EL (cell line): ENCODE data around the gene ATP8B2.
"Not testable (repeated sequence)": the region's sequence is repeated elsewhere in the genome, so short reads cannot be mapped to it uniquely, and the experiment has no call there.

Experiments used
- DNase-seq: peaks from one replicate; pipeline ENCODE4 v3.0.0-alpha.2; 2016

ATP8B2 gene, protein sequence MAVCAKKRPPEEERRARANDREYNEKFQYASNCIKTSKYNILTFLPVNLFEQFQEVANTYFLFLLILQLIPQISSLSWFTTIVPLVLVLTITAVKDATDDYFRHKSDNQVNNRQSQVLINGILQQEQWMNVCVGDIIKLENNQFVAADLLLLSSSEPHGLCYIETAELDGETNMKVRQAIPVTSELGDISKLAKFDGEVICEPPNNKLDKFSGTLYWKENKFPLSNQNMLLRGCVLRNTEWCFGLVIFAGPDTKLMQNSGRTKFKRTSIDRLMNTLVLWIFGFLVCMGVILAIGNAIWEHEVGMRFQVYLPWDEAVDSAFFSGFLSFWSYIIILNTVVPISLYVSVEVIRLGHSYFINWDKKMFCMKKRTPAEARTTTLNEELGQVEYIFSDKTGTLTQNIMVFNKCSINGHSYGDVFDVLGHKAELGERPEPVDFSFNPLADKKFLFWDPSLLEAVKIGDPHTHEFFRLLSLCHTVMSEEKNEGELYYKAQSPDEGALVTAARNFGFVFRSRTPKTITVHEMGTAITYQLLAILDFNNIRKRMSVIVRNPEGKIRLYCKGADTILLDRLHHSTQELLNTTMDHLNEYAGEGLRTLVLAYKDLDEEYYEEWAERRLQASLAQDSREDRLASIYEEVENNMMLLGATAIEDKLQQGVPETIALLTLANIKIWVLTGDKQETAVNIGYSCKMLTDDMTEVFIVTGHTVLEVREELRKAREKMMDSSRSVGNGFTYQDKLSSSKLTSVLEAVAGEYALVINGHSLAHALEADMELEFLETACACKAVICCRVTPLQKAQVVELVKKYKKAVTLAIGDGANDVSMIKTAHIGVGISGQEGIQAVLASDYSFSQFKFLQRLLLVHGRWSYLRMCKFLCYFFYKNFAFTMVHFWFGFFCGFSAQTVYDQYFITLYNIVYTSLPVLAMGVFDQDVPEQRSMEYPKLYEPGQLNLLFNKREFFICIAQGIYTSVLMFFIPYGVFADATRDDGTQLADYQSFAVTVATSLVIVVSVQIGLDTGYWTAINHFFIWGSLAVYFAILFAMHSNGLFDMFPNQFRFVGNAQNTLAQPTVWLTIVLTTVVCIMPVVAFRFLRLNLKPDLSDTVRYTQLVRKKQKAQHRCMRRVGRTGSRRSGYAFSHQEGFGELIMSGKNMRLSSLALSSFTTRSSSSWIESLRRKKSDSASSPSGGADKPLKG

DNA sequence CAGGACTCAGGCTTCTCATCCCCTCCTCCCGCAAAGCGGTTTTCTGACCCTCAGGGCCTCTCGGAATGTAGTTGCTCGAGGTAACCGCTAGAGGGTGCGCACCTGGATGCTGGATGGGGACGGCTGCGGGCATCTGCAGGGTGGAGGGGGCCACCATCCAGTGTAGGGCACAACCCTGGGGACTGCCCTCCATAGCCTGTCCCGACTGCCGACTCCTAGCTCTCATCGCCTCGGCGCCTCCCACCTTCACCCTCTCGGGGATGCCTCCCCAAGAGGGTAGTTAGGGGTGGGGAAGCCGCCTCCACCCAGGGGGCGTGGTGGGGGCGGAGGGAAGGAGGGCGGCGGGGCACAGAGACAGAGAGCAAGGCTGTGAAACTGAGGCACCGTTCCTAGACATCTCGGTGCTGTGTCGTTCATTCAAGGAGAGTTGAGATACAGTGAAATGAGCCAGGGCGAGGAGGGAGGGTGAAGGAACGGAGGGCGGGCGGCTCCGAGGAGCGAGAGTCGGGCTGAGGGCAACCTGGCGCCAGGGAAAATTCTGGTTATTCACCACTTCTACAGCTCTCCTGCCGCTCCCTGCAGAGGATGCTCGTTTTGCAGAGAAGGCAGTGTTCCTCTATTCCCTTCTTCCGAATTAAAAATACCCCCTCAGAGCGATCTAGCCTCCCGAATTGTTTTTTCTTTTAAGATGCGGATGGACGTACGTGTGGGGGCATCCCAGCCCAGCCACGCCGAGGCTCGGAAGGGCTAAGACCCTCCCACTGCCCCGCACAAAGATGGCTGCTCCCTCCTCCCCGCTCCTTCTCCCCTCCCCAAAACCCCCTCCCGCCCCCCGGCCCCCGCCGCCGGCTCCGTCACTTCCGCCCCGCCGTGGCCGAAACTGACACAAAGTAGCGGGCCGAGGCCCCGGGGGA, at the start of gene ATP8B2:
Gene ATP8B2, plus strand, starts transcription at position 857 of the 914 bp plus-strand sequence. CDS start 2,617 bp downstream, outside the sequence.
- DNase-seq: peak; percentile 77

DNA sequence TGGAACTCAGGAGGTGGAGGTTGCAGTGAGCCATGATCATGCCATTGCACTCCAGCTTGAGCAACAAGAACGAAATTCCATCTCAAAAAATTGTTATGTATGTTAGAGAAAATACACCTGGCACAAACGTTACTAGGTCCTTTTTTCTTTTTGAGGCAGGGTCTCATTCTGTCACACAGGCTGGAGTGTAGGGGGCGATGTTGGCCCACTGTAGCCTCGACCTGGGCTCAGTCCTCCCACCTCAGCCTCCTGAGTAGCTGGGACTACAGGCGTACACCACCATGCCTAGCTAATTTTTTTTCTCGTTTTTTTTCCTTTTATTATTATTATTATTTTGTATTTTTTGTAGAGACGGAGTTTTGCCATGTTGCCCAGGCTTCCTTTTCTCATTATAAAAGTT, 48.5 kb upstream of the ATP8B2 start:
- DNase-seq: no peak

DNA sequence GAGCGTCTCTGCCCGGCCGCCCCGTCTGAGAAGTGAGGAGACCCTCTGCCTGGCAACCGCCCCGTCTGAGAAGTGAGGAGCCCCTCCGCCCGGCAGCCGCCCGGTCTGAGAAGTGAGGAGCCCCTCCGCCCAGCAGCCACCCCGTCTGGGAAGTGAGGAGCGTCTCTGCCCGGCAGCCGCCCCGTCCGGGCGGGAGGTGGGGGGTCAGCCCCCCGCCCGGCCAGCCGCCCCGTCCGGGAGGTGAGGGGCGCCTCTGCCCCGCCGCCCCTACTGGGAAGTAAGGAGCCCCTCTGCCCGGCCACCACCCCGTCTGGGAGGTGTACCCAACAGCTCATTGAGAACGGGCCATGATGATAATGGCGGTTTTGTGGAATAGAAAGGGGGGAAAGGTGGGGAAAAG, 37.7 kb upstream of the ATP8B2 start:
- not testable (repeated sequence) for DNase-seq

DNA sequence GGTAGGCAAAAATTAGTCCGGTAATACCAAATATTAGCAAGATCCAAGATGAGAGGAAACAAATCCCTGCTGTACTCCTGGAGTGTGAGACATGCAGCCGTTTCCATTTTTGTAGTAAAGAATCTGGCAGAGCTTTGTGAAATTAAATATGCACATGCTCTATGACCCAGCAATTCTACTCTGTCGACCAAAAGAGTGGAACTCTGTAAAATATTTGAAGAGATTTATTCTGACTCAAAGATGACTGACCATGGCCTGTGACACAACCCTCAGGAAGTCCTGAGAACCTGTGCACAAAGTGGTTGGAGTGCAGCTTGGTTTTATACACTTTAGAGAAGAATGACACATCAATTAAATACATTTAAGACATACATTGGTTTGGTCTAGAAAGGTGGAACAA, 36.7 kb upstream of the ATP8B2 start:
- no peak for DNase-seq

DNA sequence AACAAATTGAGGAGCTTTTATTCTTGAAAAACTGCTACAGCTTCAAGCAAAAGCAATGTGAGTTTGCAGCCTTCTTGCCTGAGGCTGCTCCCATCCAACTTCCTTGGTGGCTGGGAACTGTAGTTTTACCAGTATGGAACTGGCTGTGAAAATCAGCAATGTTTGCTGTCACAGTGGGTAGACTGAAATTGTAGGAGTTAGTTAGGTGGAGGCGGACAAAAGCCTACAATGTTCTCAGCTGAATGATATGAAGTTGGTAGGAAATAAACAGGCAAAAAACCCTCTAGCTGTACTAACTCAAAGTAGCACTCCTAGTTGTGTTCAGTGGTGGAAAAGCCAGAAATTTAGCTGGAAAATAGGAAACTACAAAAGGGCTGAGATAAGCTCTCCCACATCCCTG, 34.4 kb upstream of the ATP8B2 start:
- DNase-seq: no peak

DNA sequence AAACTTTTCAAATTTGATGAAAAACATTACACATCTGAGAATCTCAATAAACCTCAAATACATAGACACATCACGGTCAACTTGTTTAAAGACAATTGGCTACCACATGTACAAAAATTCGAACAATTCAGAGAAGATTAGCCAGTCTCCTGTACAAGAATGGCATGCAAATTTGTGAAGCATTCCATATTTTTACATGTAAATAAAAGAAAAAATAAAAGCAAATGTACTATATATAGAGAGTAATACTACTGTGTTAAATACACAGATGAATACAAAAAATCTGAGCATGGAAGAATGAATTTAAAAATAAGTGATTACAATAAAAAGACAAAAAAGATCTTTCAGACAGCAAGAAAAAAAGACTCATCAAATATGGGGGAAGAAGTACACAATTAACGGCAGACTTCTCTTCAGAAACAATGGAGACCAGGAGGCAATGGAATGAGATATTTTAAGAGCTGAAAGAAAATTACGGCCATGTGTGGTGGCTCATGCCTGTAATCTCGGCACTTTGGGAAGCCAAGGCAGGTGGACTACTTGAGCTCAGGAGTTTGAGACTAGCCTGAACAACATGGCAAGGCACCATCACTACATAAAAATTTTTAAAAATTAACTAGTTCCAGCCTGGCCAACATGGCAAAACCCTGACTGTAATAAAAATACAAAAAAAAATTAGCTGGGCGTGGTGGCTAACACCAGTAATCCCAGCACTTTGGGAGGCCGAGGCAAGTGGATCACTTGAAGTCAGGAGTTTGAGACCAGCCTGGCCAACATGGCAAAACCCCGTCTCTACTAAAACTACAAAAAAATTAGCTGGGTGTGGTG, 29.7 kb upstream of the ATP8B2 start:
- DNase-seq: no peak

DNA sequence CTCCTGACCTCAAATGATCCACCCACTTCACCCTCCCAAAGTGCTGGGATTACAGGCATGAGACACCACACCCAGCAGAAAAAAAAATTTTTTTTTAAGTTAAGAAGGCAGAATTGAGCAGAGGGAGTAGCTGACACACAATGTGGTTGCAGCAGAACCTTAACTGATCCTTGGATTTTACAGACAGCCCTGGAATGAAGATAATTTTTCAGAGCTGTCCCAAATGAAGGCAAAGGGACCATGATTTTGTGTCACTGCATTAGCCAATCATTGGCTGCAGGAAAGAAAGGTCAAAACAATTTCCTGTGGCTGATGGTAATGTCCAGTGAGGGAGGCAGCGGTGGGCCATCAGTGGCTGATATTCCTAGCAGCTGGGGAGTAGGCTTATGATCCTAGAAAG, 23.7 kb upstream of the ATP8B2 start:
- no peak for DNase-seq

DNA sequence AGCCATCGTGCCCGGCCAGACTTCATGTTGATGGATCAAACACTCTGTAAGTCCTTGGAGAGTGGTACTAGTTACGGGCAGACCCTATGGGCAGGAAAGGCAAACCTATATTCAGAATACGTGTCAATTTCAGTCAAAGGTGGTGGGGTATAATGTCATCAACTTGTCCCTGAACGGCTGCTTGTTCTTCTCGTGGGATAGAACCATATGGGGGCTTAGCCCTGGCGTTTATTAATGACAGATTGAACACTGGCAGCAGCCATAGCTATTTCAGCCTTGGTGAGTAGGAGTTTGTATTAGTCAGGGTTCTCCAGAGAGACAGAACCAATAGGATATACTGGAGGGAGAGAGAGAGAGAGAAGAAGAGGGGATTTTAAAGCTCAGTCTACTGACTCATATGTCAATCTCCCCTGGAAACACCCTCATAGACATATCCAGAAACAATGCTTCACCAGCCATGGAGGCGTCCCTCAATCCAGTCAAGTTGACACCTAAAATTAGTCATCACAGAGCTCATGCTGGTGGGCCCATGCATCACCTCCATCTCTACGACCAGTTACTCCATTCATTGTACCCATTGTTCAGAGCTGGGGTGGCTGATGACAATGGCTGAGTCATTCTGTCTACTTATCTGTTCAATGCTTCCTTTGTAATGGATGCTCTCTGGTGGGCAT, 20.5 kb upstream of the ATP8B2 start:
- DNase-seq: no peak

DNA sequence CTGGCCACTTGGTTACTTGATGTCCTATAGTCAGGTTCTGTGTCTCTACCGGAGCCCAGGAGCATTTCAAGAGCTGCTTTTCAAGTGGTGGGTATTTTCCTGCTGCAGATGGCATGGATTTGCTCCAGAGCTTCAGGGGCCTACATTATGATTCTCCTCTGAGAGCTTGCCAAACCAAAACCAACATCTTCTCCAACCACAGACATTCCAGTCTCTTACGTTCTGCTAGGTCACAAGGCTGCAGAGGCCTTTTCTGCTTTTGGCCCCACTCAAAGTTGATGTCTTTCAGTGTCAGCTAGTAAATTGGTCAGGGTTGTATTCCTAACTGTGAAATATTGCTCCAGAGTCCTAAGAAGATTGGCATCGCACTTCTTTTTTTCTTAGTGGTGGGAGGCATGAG, 19.2 kb upstream of the ATP8B2 start:
- DNase-seq: no peak

DNA sequence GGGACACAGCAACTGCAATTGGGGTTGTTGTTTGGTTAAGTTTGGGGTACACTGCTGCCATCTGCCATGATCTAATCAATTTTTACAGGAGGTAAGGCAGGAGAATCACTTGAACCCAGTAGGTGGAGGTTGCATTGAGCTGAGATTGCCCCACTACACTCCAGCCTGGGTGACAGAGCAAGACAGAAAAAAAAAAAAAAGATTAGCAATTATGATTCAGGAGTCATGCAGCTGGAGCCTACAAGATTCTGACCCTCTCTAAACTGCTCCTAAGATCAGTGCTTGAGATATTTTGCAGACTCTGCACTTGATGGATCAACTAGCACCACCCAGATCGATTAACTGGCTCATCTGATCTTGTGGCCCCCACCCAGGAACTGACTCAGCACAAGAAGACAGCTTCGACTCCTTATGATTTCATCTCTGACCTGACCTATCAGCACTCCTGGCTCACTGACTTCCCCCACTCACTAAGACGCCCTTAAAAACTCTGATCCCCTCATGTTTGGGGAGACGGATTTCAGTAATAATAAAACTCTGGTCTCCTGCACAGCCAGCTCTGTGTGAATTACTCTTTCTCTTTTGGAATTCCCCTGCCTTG, 17.6 kb upstream of the ATP8B2 start:
- DNase-seq: not testable (repeated sequence)

DNA sequence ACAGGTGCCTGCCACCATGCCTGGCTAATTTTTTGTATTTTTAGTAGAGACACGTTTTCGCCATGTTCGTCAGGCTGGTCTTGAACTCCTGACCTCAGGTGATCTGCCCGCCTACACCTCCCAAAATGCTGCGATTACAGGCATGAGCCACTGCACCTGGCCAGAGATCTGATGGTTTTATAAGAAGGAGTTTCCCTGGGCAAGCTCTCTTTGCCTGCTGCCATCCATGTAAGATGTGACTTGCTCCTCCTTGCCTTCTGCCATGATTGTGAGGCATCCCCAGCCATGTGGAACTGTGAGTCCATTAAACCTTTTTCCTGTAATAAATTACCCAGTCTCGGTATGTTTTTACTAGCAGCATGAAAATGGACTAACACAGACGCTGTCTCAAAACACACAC, 16.2 kb upstream of the ATP8B2 start:
- DNase-seq: not testable (repeated sequence)

DNA sequence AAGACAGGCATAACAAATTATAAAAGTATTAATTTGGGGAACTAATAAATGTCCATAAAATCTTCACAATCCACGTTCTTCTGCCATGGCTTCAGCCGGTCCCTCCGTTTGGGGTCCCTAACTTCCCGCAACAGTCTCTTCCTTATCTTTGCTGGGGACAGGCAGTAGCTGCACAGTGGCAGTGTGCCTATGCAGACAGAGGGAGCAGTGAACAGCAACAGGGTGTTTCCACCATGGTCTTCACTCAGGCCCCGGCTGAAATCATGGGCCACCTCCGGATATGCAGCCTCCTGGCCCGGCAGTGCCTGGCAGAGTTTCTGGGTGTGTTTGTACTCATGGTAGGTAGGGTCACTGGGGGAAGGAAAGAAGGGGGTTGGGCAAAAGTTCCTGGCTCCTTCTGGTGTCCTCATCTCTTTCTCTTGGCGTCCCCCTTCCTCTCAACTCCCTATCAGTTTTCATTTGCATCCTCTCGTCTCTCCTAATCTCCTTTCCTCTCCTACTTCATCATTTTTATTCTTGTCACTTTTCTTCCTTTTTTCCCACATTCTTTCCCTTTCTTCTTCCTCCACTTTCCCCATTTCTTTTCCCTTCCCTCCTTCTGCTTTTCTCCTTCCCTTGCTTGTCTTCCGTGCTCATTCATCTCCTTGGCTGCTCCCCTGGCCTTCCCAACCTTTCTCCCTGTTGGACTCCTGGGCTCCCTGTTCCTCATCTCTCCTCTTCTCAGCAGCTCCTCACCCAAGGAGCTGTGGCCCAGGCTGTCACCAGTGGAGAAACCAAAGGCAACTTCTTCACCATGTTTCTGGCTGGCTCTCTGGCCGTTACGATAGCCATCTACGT, 12.9 kb upstream of the ATP8B2 start:
- DNase-seq: not testable (repeated sequence)

DNA sequence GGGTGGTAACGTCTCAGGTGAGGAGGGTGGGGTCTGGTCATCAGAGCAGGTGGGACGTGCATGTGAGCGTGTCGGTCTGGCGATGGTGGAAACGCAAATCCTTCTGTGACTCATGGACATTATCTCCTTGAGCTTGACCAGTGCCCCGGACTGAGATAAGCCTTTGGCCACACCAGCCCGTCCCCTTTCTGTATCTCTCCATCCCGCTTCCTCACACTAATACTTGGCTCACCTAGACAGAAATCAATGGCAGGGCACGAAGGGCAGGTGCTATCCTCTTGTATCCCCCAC, 12.3 kb upstream of the ATP8B2 start:
- DNase-seq: no peak

DNA sequence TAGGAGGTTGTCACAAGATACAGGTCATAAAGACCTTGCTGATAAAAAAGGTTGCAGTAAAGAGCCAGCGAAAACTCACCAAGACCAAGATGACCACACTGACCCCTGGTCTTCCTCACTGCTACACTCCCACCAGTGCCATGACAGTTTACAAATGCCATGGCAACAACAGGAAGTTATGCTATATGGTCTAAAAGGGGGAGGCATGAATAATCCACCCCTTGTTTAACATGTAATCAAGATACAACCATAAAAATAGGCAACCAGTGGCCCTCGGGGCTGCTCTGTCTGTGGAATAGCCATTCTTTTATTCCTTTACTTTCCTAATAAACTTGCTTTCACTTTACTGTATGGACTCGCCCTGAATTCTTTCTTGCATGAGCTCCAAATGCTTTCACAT, 11.1 kb upstream of the ATP8B2 start:
- DNase-seq: not testable (repeated sequence)

DNA sequence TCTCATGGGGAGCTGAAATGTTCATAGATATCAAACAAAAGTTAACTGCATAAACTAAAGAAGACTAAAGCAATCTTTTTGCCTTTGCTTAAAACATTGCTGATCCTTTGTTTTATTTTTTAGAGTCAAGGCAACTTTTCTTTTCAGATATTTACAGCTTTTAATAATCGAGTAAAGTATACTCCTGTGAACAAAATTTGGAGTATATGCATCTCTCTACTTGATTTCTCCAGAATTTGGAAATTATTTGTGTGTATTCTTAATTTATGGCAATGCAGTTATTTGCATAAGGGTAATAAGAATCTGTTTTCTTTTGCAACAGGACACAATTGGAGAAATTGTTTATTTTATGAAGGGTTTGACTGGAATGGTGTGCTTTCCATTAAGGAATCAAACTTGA, 8.6 kb upstream of the ATP8B2 start:
- DNase-seq: no peak

DNA sequence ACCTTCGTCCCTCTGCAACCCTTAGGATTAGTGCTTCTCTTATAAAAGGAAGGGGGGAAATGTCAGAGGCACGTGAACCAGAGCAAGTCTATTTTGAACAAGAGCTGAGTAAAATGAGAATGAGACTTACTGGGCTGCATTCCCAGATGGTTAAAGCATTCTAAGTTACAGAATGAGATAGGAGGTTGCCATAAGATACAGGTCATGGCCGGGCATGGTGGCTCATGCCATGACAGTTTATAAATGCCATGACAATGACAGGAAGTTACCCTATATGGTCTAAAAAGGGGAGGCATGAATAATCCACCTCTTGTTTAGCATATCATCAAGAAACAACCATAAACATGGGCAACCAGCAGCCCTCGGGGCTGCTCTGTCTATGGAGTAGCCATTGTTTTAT, 6.9 kb upstream of the ATP8B2 start:
- DNase-seq: no peak

DNA sequence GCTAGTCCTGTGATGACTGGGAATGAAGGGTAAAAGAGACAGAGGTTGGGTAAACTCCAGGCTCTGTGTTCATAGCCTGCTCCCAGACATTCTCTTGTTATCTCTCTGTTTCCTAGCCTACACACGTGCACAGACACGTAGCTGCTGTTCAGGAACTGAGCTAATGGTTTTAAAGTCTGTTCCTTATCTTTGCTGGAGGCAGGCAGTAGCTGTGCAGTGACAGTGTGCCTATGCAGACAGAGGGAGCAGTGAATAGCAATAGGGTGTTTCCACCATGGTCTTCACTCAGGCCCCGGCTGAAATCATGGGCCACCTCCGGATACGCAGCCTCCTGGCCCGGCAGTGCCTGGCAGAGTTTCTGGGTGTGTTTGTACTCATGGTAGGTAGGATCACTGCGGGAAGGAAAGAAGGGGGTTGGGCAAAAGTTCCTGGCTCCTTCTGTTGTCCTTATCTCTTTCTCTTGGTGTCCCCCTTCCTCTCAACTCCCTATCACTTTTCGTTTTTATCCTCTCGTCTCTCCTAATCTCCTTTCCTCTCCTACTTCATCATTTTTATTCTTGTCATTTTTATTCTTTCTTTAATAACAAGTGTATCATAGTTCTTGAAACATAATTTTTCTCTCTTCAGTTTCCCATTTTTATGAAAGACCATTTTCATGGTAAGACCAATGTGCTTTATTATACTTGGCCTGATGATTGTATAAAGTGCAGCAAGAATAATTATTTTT, 4.3 kb upstream of the ATP8B2 start, which contains the start of gene AQP10:
Gene AQP10, plus strand, starts transcription at position 212 of the 727 bp plus-strand sequence. Its CDS starts 63 bp downstream, at position 275.
- DNase-seq: no peak

DNA sequence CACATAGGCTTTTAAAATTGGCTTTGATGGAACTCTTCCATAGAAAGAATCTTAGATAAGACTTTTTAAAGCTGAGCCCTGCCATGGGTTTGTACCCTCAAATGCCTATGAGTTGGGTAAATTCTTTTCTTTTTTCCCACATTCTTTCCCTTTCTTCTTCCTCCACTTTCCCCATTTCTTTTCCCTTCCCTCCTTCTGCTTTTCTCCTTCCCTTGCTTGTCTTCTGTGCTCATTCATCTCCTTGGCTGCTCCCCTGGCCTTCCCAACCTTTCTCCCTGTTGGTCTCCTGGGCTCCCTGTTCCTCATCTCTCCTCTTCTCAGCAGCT, 3.8 kb upstream of the ATP8B2 start:
- not testable (repeated sequence) for DNase-seq

DNA sequence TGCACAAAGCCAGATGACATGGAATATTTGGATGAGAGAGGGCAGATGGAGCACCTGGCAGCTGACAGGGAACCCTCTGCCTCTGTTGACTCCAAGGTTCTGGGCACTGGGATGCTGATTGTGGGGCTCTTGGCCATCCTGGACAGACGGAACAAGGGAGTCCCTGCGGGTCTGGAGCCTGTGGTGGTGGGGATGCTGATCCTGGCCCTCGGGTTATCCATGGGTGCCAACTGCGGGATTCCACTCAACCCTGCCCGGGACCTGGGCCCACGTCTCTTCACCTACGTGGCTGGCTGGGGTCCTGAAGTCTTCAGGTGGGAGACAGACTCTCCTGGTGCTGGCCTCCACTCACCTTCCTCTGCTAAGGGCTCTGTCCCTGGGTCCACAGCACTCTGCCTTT, 1.8 kb upstream of the ATP8B2 start:
- no peak for DNase-seq
